Thyroid gland (tissue), 4 donors: ENCODE results near the gene PSMD9.

Source experiments
- CTCF ChIP-seq, 6 experiments: fragments of 200-600 bp in 3 of 6; fragments of 450-650 bp in 3 of 6; sonication (generic) in 3 of 6; IDR thresholded peaks; one replicate each; pipeline ENCODE4 v1.5.1; 2016 to 2019; ENCODE audit warnings: antibody characterized with exemption in 6 of 6, mild to moderate bottlenecking in 2 of 6, inconsistent platforms in 1 of 6, moderate library complexity in 1 of 6
- POLR2A ChIP-seq, 2 donors: fragments of 450-650 bp; IDR thresholded peaks; one replicate each; pipeline ENCODE4 v1.6.1; 2017; ENCODE audit warnings: antibody characterized with exemption in 2 of 2, mild to moderate bottlenecking in 2 of 2, moderate library complexity in 1 of 2

- TF ChIP-seq CTCF (IDR thresholded peaks at IDR 0.05): no peak
- TF ChIP-seq POLR2A (IDR thresholded peaks at IDR 0.05): no peak
Measured at GRCh38 chr12:121849211-121849610, 39.4 kb upstream of the PSMD9 start.
